ENCODE results near the gene F7. TPM values are rescaled to one million over a fixed set of nuclear protein-coding genes. Genes with fewer than 3 reads are reported as not detected.

Gene F7
- total and polyA plus RNA-seq, 9 of the 15 experiments (the other 6 are each of a cell fraction or from before 2014, with no cell fraction given) = not detected

GRCh38 chr13:113142876-113143275 lies 37.3 kb downstream of the F7 start:
- ChIA-PET CTCF (ENCODE audit: low intra/inter-chr PET ratio) (no interaction called here), POLR2A (no interaction called here)
- peaks cover 5 to 14% of the 10 kb centered on the region in 2 experiments; a peak in 3 of 5 replicates for H3K4me1 ChIP-seq (replicated peaks in 1 of 2; ENCODE audit: control insufficient read depth in 2 of 2, insufficient read depth in 2 of 2, low read length in 2 of 2)
- TF ChIP-seq MAZ (CRISPR knock-in tag; conservative IDR thresholded peaks at IDR 0.05 in 1 of 2, IDR thresholded peaks at IDR 0.05 in 1 of 2) (no peak), SMAD3 (CRISPR knock-in tag; conservative IDR thresholded peaks at IDR 0.05) (no peak), IFI16 (CRISPR knock-in tag; IDR thresholded peaks at IDR 0.05) (no peak)
- no peaks in the 10 kb centered on the region for H3K9me3 ChIP-seq (replicated peaks; ENCODE audit: control insufficient read depth, insufficient read depth, low read depth, low read length)
- H3K36me3 ChIP-seq (ENCODE audit: control insufficient read depth, insufficient read depth, low read length) = no peaks in the 10 kb centered on the region
- no peak overlapping the region for H3K4me3 ChIP-seq
- no peaks in the 10 kb centered on the region for H4K20me1 ChIP-seq (replicated peaks; ENCODE audit: control insufficient read depth, insufficient read depth, low read length)
- H3K4me2 ChIP-seq (ENCODE audit: insufficient read depth, low read length) = no peak overlapping the region
- no peak overlapping the region for H2AFZ ChIP-seq (ENCODE audit: low read depth, low read length)
- no peak for ATAC-seq
- DNase-seq (ENCODE audit: extremely low read depth in 1 of 4, low spot score in 3 of 4) = no peak
- no peak for FAIRE-seq
- H3K9me1 ChIP-seq (ENCODE audit: control insufficient read depth, insufficient read depth, low read length) = no peaks in the 10 kb centered on the region
- BruUV-seq (replicated peaks) = no TSS peak
- WGBS (ENCODE audit: insufficient coverage, low coverage, missing lambda C conversion rate) = 17% methylated on average over 3 of the region's 7 CpGs
- no peak overlapping the region for H3K27ac ChIP-seq (ENCODE audit: extremely low read depth, low read depth, low read length)
- in situ Hi-C loops (cut with MboI) (no loop called here), intact Hi-C loops (cut with micrococcal nuclease) (no loop called here)
- no peak overlapping the region for H3K9ac ChIP-seq (ENCODE audit: insufficient read depth in 1 of 2, low read depth in 2 of 2, low read length in 2 of 2)
- H3K79me2 ChIP-seq (ENCODE audit: control insufficient read depth, insufficient read depth, low read length) = no peaks in the 10 kb centered on the region
- peaks cover 19 to 36% of the 10 kb centered on the region in 2 experiments; a peak in 4 of 5 replicates for H3K27me3 ChIP-seq (ENCODE audit: control insufficient read depth in 2 of 2, insufficient read depth in 2 of 2, low read length in 2 of 2)

GRCh38 chr13:113143466-113144254 lies 38.1 kb downstream of the F7 start:
- H3K4me2 ChIP-seq (ENCODE audit: insufficient read depth, low read length) = no peak overlapping the region
- H3K27me3 ChIP-seq (ENCODE audit: control insufficient read depth in 2 of 2, insufficient read depth in 2 of 2, low read length in 2 of 2) = peaks cover 19 to 36% of the 10 kb centered on the region in 2 experiments; a peak in 4 of 5 replicates
- ChIA-PET CTCF (ENCODE audit: low intra/inter-chr PET ratio) (no interaction called here), POLR2A (no interaction called here)
- H3K4me3 ChIP-seq = no peak overlapping the region
- no peaks in the 10 kb centered on the region for H3K9me3 ChIP-seq (replicated peaks; ENCODE audit: control insufficient read depth, insufficient read depth, low read depth, low read length)
- in situ Hi-C loops (cut with MboI) (no loop called here), intact Hi-C loops (cut with micrococcal nuclease) (no loop called here)
- ATAC-seq (no peak), DNase-seq (ENCODE audit: extremely low read depth in 1 of 4, low spot score in 3 of 4) (no peak), FAIRE-seq (no peak)
- no peaks in the 10 kb centered on the region for H3K79me2 ChIP-seq (ENCODE audit: control insufficient read depth, insufficient read depth, low read length)
- H3K9ac ChIP-seq (ENCODE audit: insufficient read depth in 1 of 2, low read depth in 2 of 2, low read length in 2 of 2) = no peak overlapping the region
- no peaks in the 10 kb centered on the region for H3K36me3 ChIP-seq (ENCODE audit: control insufficient read depth, insufficient read depth, low read length)
- H2AFZ ChIP-seq (ENCODE audit: low read depth, low read length) = no peak overlapping the region
- no TSS peak for BruUV-seq (replicated peaks)
- TF ChIP-seq PHF21A (IDR thresholded peaks at IDR 0.05; ENCODE audit: borderline replicate concordance, low read depth) (no peak), ZNF280A (IDR thresholded peaks at IDR 0.05; ENCODE audit: low read depth, partially characterized antibody) (no peak), ZBTB33 (CRISPR knock-in tag; IDR thresholded peaks at IDR 0.05) (no peak)
- H3K9me1 ChIP-seq (ENCODE audit: control insufficient read depth, insufficient read depth, low read length) = no peaks in the 10 kb centered on the region
- H3K27ac ChIP-seq (ENCODE audit: extremely low read depth, low read depth, low read length) = no peak overlapping the region
- WGBS (ENCODE audit: insufficient coverage, low coverage, missing lambda C conversion rate) = 2% methylated on average over 23 of the region's 39 CpGs
- peaks cover 5 to 14% of the 10 kb centered on the region in 2 experiments; a peak in 3 of 5 replicates for H3K4me1 ChIP-seq (replicated peaks in 1 of 2; ENCODE audit: control insufficient read depth in 2 of 2, insufficient read depth in 2 of 2, low read length in 2 of 2)
- H4K20me1 ChIP-seq (replicated peaks; ENCODE audit: control insufficient read depth, insufficient read depth, low read length) = no peaks in the 10 kb centered on the region
